Measurements from ENCODE around the gene HPRT1.

HPRT1 gene

DNA sequence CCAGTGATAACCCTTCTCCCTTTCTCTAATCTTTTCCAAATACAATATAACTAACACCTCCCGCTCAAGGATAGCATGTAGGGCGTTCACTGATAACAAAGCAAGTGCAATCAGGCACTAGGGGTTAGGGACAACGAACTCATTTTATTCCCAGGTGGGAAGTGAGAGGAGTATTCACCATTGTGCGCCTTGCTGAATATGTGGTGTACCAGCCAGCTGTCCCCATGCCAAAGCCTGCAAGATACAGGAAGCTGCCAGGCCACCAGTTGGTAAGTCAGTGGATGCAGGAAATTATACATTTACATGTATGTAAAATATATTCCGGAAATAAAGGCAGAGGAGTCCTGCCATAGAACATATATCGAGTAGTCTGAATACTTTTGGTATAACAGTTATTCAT, 6.3 kb upstream of the HPRT1 start:
- H3K9ac ChIP-seq (ENCODE audit: low read depth, low read length, poor library complexity, severe bottlenecking): no peak overlapping the region
- H3K4me1 ChIP-seq (ENCODE audit: insufficient read depth, low read length, poor library complexity, severe bottlenecking): no peaks in the 10 kb centered on the region
- H3K9me3 ChIP-seq (ENCODE audit: insufficient read depth, low read depth, low read length): no peaks in the 10 kb centered on the region
- H3K4me2 ChIP-seq (ENCODE audit: low read depth, low read length, poor library complexity, severe bottlenecking): no peak overlapping the region
- no peaks in the 10 kb centered on the region for H3K36me3 ChIP-seq (ENCODE audit: insufficient read depth, low read length)
- TF ChIP-seq, protein P1, sequence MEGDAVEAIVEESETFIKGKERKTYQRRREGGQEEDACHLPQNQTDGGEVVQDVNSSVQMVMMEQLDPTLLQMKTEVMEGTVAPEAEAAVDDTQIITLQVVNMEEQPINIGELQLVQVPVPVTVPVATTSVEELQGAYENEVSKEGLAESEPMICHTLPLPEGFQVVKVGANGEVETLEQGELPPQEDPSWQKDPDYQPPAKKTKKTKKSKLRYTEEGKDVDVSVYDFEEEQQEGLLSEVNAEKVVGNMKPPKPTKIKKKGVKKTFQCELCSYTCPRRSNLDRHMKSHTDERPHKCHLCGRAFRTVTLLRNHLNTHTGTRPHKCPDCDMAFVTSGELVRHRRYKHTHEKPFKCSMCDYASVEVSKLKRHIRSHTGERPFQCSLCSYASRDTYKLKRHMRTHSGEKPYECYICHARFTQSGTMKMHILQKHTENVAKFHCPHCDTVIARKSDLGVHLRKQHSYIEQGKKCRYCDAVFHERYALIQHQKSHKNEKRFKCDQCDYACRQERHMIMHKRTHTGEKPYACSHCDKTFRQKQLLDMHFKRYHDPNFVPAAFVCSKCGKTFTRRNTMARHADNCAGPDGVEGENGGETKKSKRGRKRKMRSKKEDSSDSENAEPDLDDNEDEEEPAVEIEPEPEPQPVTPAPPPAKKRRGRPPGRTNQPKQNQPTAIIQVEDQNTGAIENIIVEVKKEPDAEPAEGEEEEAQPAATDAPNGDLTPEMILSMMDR (conservative IDR thresholded peaks at IDR 0.05; ENCODE audit: low read length): no peak
- no peak for TF ChIP-seq EZH2phosphoT487 (IDR thresholded peaks at IDR 0.05; ENCODE audit: borderline replicate concordance)
- H4K20me1 ChIP-seq (ENCODE audit: insufficient read depth, low read length, poor library complexity, severe bottlenecking): no peaks in the 10 kb centered on the region
- no peaks in the 10 kb centered on the region for H3K27me3 ChIP-seq (ENCODE audit: insufficient read depth, low read length, poor library complexity, severe bottlenecking)
- H3F3A ChIP-seq (ENCODE audit: low read depth): no peaks in the 10 kb centered on the region
- no peaks in the 10 kb centered on the region for H3K9me2 ChIP-seq (replicated peaks; ENCODE audit: low read depth, low read length)
- H3K4me3 ChIP-seq (ENCODE audit: low read length, poor library complexity, severe bottlenecking): no peak overlapping the region
- H3K79me2 ChIP-seq (ENCODE audit: insufficient read depth, low read length): no peaks in the 10 kb centered on the region
- H2AFZ ChIP-seq (ENCODE audit: low read length): no peak overlapping the region

GRCh38 chrX:134454506-134454905, 5.5 kb upstream of the HPRT1 start:
- no peaks in the 10 kb centered on the region for H3F3A ChIP-seq (ENCODE audit: low read depth)
- no peak for TF ChIP-seq EZH2phosphoT487 (IDR thresholded peaks at IDR 0.05; ENCODE audit: borderline replicate concordance)
- TF ChIP-seq, protein P1 (conservative IDR thresholded peaks at IDR 0.05; ENCODE audit: low read length): no peak
- H3K79me2 ChIP-seq (ENCODE audit: insufficient read depth, low read length): no peaks in the 10 kb centered on the region
- H4K20me1 ChIP-seq (ENCODE audit: insufficient read depth, low read length, poor library complexity, severe bottlenecking): no peaks in the 10 kb centered on the region
- no peaks in the 10 kb centered on the region for H3K36me3 ChIP-seq (ENCODE audit: insufficient read depth, low read length)
- H3K4me1 ChIP-seq (ENCODE audit: insufficient read depth, low read length, poor library complexity, severe bottlenecking): no peaks in the 10 kb centered on the region
- H3K9me3 ChIP-seq (ENCODE audit: insufficient read depth, low read depth, low read length): no peaks in the 10 kb centered on the region
- no peak overlapping the region for H2AFZ ChIP-seq (ENCODE audit: low read length)
- no peaks in the 10 kb centered on the region for H3K27me3 ChIP-seq (ENCODE audit: insufficient read depth, low read length, poor library complexity, severe bottlenecking)
- H3K4me2 ChIP-seq (ENCODE audit: low read depth, low read length, poor library complexity, severe bottlenecking): no peak overlapping the region
- H3K4me3 ChIP-seq (ENCODE audit: low read length, poor library complexity, severe bottlenecking): no peak overlapping the region
- no peak overlapping the region for H3K9ac ChIP-seq (ENCODE audit: low read depth, low read length, poor library complexity, severe bottlenecking)
- H3K9me2 ChIP-seq (replicated peaks; ENCODE audit: low read depth, low read length): no peaks in the 10 kb centered on the region

- no peak for TF ChIP-seq EZH2phosphoT487 (IDR thresholded peaks at IDR 0.05; ENCODE audit: borderline replicate concordance)
- TF ChIP-seq, protein P1 (conservative IDR thresholded peaks at IDR 0.05; ENCODE audit: low read length): no peak
- Histone ChIP-seq H3K4me3 (ENCODE audit: low read length, poor library complexity, severe bottlenecking) (no peak overlapping the region), H4K20me1 (ENCODE audit: insufficient read depth, low read length, poor library complexity, severe bottlenecking) (peaks cover 8% of the 10 kb centered on the region)
Observed at GRCh38 chrX:134457708-134458107, 2.3 kb upstream of the HPRT1 start.

More at GRCh38 chrX:134457708-134458107, 2.3 kb upstream of the HPRT1 start:
- no peaks in the 10 kb centered on the region for H3K36me3 ChIP-seq (ENCODE audit: insufficient read depth, low read length)
- H3F3A ChIP-seq (ENCODE audit: low read depth): no peaks in the 10 kb centered on the region
- H3K27me3 ChIP-seq (ENCODE audit: insufficient read depth, low read length, poor library complexity, severe bottlenecking): no peaks in the 10 kb centered on the region
- no peak overlapping the region for H3K9ac ChIP-seq (ENCODE audit: low read depth, low read length, poor library complexity, severe bottlenecking)
- H3K4me1 ChIP-seq (ENCODE audit: insufficient read depth, low read length, poor library complexity, severe bottlenecking): peaks cover under 1% of the 10 kb centered on the region
- H3K79me2 ChIP-seq (ENCODE audit: insufficient read depth, low read length): peaks cover 23% of the 10 kb centered on the region
- H2AFZ ChIP-seq (ENCODE audit: low read length): peak overlapping the region; percentile 80; the same call in 1 of the 2 replicates
- no peaks in the 10 kb centered on the region for H3K9me3 ChIP-seq (ENCODE audit: insufficient read depth, low read depth, low read length)
- H3K4me2 ChIP-seq (ENCODE audit: low read depth, low read length, poor library complexity, severe bottlenecking): peak overlapping the region; percentile 48
- no peaks in the 10 kb centered on the region for H3K9me2 ChIP-seq (replicated peaks; ENCODE audit: low read depth, low read length)
